ENCODE data around the gene NFYB.

DNA sequence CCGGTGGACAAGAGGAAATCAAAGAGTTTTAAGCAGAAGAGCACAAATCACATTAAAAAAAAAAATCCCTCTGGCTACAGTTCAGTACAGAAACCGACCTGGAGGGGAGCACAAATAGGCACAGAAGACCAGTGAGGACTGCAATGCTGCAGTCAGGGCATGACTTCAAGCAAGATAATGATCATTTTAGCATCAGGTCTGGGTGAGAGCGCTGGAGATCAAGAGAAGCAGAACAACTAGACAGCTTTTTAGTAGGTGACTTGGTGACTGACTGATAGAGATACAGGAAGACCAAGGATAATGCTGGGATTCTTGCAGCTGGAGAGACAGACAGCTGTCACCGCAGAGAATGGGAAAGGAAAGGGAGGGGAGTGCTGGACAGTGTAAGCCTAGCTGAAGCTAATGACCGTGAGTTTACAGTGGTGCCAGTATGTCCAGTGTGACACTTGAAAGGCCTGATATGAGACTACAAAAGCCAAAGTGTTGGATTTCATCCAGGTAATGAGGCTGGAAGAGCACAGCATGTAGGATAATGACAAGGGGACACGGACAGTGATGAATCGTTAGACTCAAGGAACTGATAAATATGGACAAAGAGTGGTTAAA lies 5.6 kb downstream of the NFYB start:
- TF ChIP-seq CTCF (conservative IDR thresholded peaks at IDR 0.05) (no peak), EZH2 (IDR thresholded peaks at IDR 0.05; ENCODE audit: low read depth) (no peak)

All from PC-9 (cell line).